NCI-H345 treated with DMSO at 0.1 percent for 48 hours (cell line): ENCODE data around the gene SLC35A4.
"Not testable (repeated sequence)": the region's sequence is repeated elsewhere in the genome, so short reads cannot be mapped to it uniquely, and the experiment has no call there.

ENCODE experiments used
- DNase-seq: peaks from one replicate; lab custom pipeline; 2025; ENCODE audit not compliant: unreplicated experiment; lab: John Stamatoyannopoulos, UW

The SLC35A4 gene

GRCh38 chr5:140588311-140589070 lies 23.9 kb downstream of the SLC35A4 start:
- DNase-seq, result no peak

GRCh38 chr5:140590861-140591260 lies 26.2 kb downstream of the SLC35A4 start:
- DNase-seq, result no peak

- DNase-seq, result no peak
Observed at GRCh38 chr5:140591747-140592372, 27.2 kb downstream of the SLC35A4 start.

- DNase-seq, result not testable (repeated sequence)
Observed at GRCh38 chr5:140593070-140593469, 28.4 kb downstream of the SLC35A4 start.

GRCh38 chr5:140594169-140594568 lies 29.5 kb downstream of the SLC35A4 start:
- DNase-seq, result no peak

- DNase-seq, result peak; percentile 1
Observed at GRCh38 chr5:140595538-140596300, 31.1 kb downstream of the SLC35A4 start.

GRCh38 chr5:140596321-140596741 lies 31.7 kb downstream of the SLC35A4 start:
- no peak for DNase-seq

GRCh38 chr5:140598836-140599235 lies 34.2 kb downstream of the SLC35A4 start:
- DNase-seq, result no peak

GRCh38 chr5:140600096-140600495 lies 35.5 kb downstream of the SLC35A4 start:
- no peak for DNase-seq

GRCh38 chr5:140602147-140602546 lies 37.5 kb downstream of the SLC35A4 start:
- DNase-seq, result no peak

- not testable (repeated sequence) for DNase-seq
Observed at GRCh38 chr5:140603446-140603698, 38.7 kb downstream of the SLC35A4 start.

- DNase-seq, result no peak
Observed at GRCh38 chr5:140603734-140604133, 39.1 kb downstream of the SLC35A4 start.

GRCh38 chr5:140605879-140606278 lies 41.3 kb downstream of the SLC35A4 start:
- no peak for DNase-seq

- DNase-seq, result no peak
Observed at GRCh38 chr5:140607031-140607430, 42.4 kb downstream of the SLC35A4 start.

GRCh38 chr5:140608722-140609121 lies 44.1 kb downstream of the SLC35A4 start:
- no peak for DNase-seq

- no peak for DNase-seq
Observed at GRCh38 chr5:140609126-140609525, 44.5 kb downstream of the SLC35A4 start.

- DNase-seq, result no peak
Observed at GRCh38 chr5:140611020-140611521, 46.4 kb downstream of the SLC35A4 start.
